GM21786 (cell line): ENCODE data around the gene PPP2R5B.

Source experiments
- ATAC-seq: cut with Tn5 transposase; IDR thresholded peaks from one replicate; pipeline ENCODE4 v1.9.1; 2021; ENCODE audit not compliant: unreplicated experiment

PPP2R5B gene

GRCh38 chr11:64906314-64906635, 18.2 kb upstream of the PPP2R5B start:
- no peak for ATAC-seq

GRCh38 chr11:64908766-64909165, 15.7 kb upstream of the PPP2R5B start:
- ATAC-seq, result no peak

GRCh38 chr11:64909653-64910343, 14.7 kb upstream of the PPP2R5B start:
- ATAC-seq, result no peak

GRCh38 chr11:64910451-64911093, 13.9 kb upstream of the PPP2R5B start:
- no peak for ATAC-seq

- no peak for ATAC-seq
Measured at GRCh38 chr11:64911142-64911541, 13.3 kb upstream of the PPP2R5B start.

GRCh38 chr11:64911689-64912088, 12.8 kb upstream of the PPP2R5B start:
- ATAC-seq, result no peak

- no peak for ATAC-seq
Measured at GRCh38 chr11:64913171-64913727, 11.2 kb upstream of the PPP2R5B start.

- ATAC-seq, result no peak
Measured at GRCh38 chr11:64914123-64914522, 10.4 kb upstream of the PPP2R5B start.

- ATAC-seq, result no peak
Measured at GRCh38 chr11:64915376-64915887, 9.1 kb upstream of the PPP2R5B start.

- no peak for ATAC-seq
Measured at GRCh38 chr11:64916040-64916774, 8.3 kb upstream of the PPP2R5B start.

- ATAC-seq, result peak; percentile 96
Measured at GRCh38 chr11:64916775-64917662, 7.5 kb upstream of the PPP2R5B start, which contains the start of gene ATG2A. TSS of gene ATG2A (minus strand) at chr11:64917209. CDS start at chr11:64917135, 74 bp downstream.

GRCh38 chr11:64917663-64917995, 6.9 kb upstream of the PPP2R5B start:
- ATAC-seq, result no peak

- ATAC-seq, result no peak
Measured at GRCh38 chr11:64918017-64918416, 6.5 kb upstream of the PPP2R5B start.

GRCh38 chr11:64919627-64920026, 4.9 kb upstream of the PPP2R5B start:
- no peak for ATAC-seq

- no peak for ATAC-seq
Measured at GRCh38 chr11:64920124-64920523, 4.4 kb upstream of the PPP2R5B start.

GRCh38 chr11:64921384-64921783, 3.1 kb upstream of the PPP2R5B start:
- ATAC-seq, result no peak

GRCh38 chr11:64923151-64923661, 1.3 kb upstream of the PPP2R5B start:
- ATAC-seq, result no peak

GRCh38 chr11:64924910-64925284, 408 bp downstream of the PPP2R5B start:
- ATAC-seq, result peak; percentile 14

- no peak for ATAC-seq
Measured at GRCh38 chr11:64925536-64926436, 1.3 kb downstream of the PPP2R5B start.

- ATAC-seq, result no peak
Measured at GRCh38 chr11:64926689-64927088, 2.2 kb downstream of the PPP2R5B start.
